Lower lobe of right lung (tissue), 2 donors: ENCODE data around the gene KIAA0513. TPM values are rescaled to one million over a fixed set of nuclear protein-coding genes. Genes with fewer than 3 reads are reported as not detected.
"Not testable (repeated sequence)": the region's sequence is repeated elsewhere in the genome, so short reads cannot be mapped to it uniquely, and the experiment has no call there.

Source experiments
- ATAC-seq, 2 donors: fragments of 200-7000 bp; cut with Tn5 transposase; one replicate each; pipeline ENCODE4 v1.9.1; 2020 to 2022; ENCODE audit warnings: mild to moderate bottlenecking in 2 of 2, moderate library complexity in 2 of 2
- DNase-seq: peaks from one replicate; pipeline ENCODE4 v3.0.0-alpha.2; 2020
- H3K27ac ChIP-seq: fragments of 200-600 bp; one replicate; pipeline ENCODE4 v1.8.0; 2022
- H3K27me3 ChIP-seq: fragments of 200-600 bp; one replicate; pipeline ENCODE4 v1.8.0; 2022; ENCODE audit warnings: low read depth
- H3K36me3 ChIP-seq: fragments of 200-600 bp; one replicate; pipeline ENCODE4 v1.8.0; 2022; ENCODE audit warnings: mild to moderate bottlenecking
- H3K4me1 ChIP-seq: fragments of 200-600 bp; one replicate; pipeline ENCODE4 v1.8.0; 2022
- H3K4me3 ChIP-seq: fragments of 200-600 bp; one replicate; pipeline ENCODE4 v1.8.0; 2022; ENCODE audit warnings: mild to moderate bottlenecking
- H3K9me3 ChIP-seq: fragments of 200-600 bp; one replicate; pipeline ENCODE4 v1.8.0; 2022
- CTCF ChIP-seq: fragments of 200-600 bp; IDR thresholded peaks from one replicate; pipeline ENCODE4 v1.8.0; 2022; ENCODE audit warnings: antibody characterized with exemption, mild to moderate bottlenecking
- intact Hi-C: fragments of 100-400 bp; cut with DNase I; formaldehyde crosslinking; loops from one replicate; pipeline ENCODE4 v1.11.0; 2022
- total RNA-seq: library from RNA; stranded (reverse); fragmentation: NEBNext Ultra II Directional; extraction: Animal tissue kit (Norgen Biotek cat#: 25700); gene quantifications from one replicate; pipeline ENCODE4 v1.2.1, GENCODE V29; 2021
- donor health status: DM: no; HTN: yes; CAD: no; lungs with severe emphysema.

The KIAA0513 gene
- total RNA-seq, 1 donor from 2014 or later: 31.1 TPM

- no peak overlapping the region for H3K27ac ChIP-seq
- no peak for DNase-seq
- no peaks in the 10 kb centered on the region for H3K9me3 ChIP-seq
- H3K27me3 ChIP-seq: no peaks in the 10 kb centered on the region
- H3K36me3 ChIP-seq: no peaks in the 10 kb centered on the region
- H3K4me1 ChIP-seq: peaks cover 11% of the 10 kb centered on the region
- H3K4me3 ChIP-seq: no peak overlapping the region
- intact Hi-C loops: no loop called here
- no peak for TF ChIP-seq CTCF
- no peak for ATAC-seq
Measured at GRCh38 chr16:85113168-85113733, 85.7 kb downstream of the KIAA0513 start.

- no peak for TF ChIP-seq CTCF
- intact Hi-C loops: no loop called here
- Histone ChIP-seq H3K27ac (no peak overlapping the region), H3K27me3 (no peaks in the 10 kb centered on the region), H3K4me3 (no peak overlapping the region), H3K36me3 (no peaks in the 10 kb centered on the region), H3K9me3 (no peaks in the 10 kb centered on the region), H3K4me1 (peaks cover 11% of the 10 kb centered on the region)
- no peak for ATAC-seq
- DNase-seq: no peak
Measured at GRCh38 chr16:85113913-85114312, 86.3 kb downstream of the KIAA0513 start.

- Histone ChIP-seq H3K36me3 (no peaks in the 10 kb centered on the region), H3K9me3 (no peaks in the 10 kb centered on the region), H3K27ac (no peak overlapping the region), H3K4me1 (peaks cover 11% of the 10 kb centered on the region), H3K4me3 (peak overlapping the region; percentile 4), H3K27me3 (no peaks in the 10 kb centered on the region)
- ATAC-seq: peak; percentile 92 to 93
- peak; percentile 98 for TF ChIP-seq CTCF
- intact Hi-C loops: no loop called here
- peak; percentile 90 for DNase-seq
Measured at GRCh38 chr16:85114909-85115567, 87.4 kb downstream of the KIAA0513 start.

- H3K27me3 ChIP-seq: no peaks in the 10 kb centered on the region
- no peaks in the 10 kb centered on the region for H3K36me3 ChIP-seq
- no peak for TF ChIP-seq CTCF
- H3K27ac ChIP-seq: no peak overlapping the region
- ATAC-seq (no peak), DNase-seq (no peak)
- H3K4me3 ChIP-seq: no peak overlapping the region
- H3K9me3 ChIP-seq: no peaks in the 10 kb centered on the region
- intact Hi-C loops: no loop called here
- peaks cover 11% of the 10 kb centered on the region for H3K4me1 ChIP-seq
Measured at GRCh38 chr16:85117418-85117817, 89.8 kb downstream of the KIAA0513 start.

GRCh38 chr16:85120006-85120340, 92.4 kb downstream of the KIAA0513 start:
- DNase-seq (no peak), ATAC-seq (no peak)
- Histone ChIP-seq H3K4me1 (peaks cover 16% of the 10 kb centered on the region), H3K27ac (no peak overlapping the region), H3K4me3 (no peak overlapping the region), H3K9me3 (no peaks in the 10 kb centered on the region), H3K27me3 (no peaks in the 10 kb centered on the region), H3K36me3 (no peaks in the 10 kb centered on the region)
- TF ChIP-seq CTCF: no peak
- intact Hi-C loops: no loop called here

GRCh38 chr16:85123441-85123840, 95.8 kb downstream of the KIAA0513 start:
- H3K27me3 ChIP-seq, intact Hi-C loops, H3K36me3 ChIP-seq, H3K9me3 ChIP-seq, ATAC-seq, H3K4me3 ChIP-seq, DNase-seq: not testable (repeated sequence)
- Histone ChIP-seq H3K27ac (peak overlapping the region; percentile 76), H3K4me1 (peaks cover 24% of the 10 kb centered on the region)
